Tibial nerve (tissue), 4 donors: Measurements from ENCODE around the gene SLC39A9.

ENCODE experiments used
- EP300 ChIP-seq, 2 donors: sonication (generic); formaldehyde crosslinking; IDR thresholded peaks; one replicate each; pipeline ENCODE4 v1.6.1; 2017; ENCODE audit warnings: antibody characterized with exemption in 2 of 2, mild to moderate bottlenecking in 1 of 2
- TF ChIP-seq, protein P1 (sequence below), 5 experiments: fragments of 200-600 bp in 3 of 5; fragments of 450-650 bp in 2 of 5; sonication (generic) in 3 of 5; IDR thresholded peaks; one replicate each; pipeline ENCODE4 v1.5.1; 2016 to 2019; ENCODE audit warnings: antibody characterized with exemption in 5 of 5, mild to moderate bottlenecking in 3 of 5, moderate library complexity in 2 of 5

DNA sequence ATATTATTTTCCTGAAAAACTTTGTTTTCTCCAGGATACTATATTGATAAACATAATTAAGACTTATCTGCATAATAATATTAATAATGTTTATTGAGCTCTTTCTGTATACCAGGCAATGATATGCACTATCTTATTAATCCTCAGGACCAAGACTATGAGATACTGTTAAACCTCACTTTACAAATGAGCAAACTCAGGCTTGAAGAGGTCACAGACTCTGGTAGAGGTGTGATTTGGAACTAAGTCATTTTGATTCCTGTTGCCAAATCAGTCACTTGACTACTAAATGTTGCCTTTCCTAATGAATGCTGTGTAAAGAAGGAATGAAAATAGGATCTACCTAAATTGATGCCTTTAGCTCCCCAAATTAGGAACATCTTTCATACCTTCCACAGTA, 7.3 kb downstream of the SLC39A9 start:
- TF ChIP-seq, protein P1, sequence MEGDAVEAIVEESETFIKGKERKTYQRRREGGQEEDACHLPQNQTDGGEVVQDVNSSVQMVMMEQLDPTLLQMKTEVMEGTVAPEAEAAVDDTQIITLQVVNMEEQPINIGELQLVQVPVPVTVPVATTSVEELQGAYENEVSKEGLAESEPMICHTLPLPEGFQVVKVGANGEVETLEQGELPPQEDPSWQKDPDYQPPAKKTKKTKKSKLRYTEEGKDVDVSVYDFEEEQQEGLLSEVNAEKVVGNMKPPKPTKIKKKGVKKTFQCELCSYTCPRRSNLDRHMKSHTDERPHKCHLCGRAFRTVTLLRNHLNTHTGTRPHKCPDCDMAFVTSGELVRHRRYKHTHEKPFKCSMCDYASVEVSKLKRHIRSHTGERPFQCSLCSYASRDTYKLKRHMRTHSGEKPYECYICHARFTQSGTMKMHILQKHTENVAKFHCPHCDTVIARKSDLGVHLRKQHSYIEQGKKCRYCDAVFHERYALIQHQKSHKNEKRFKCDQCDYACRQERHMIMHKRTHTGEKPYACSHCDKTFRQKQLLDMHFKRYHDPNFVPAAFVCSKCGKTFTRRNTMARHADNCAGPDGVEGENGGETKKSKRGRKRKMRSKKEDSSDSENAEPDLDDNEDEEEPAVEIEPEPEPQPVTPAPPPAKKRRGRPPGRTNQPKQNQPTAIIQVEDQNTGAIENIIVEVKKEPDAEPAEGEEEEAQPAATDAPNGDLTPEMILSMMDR (IDR thresholded peaks at IDR 0.05), result no peak
- no peak for TF ChIP-seq EP300 (IDR thresholded peaks at IDR 0.05)
